Caco-2 (cell line): ENCODE results near the gene VKORC1L1. TPM values are rescaled to one million over a fixed set of nuclear protein-coding genes. Genes with fewer than 3 reads are reported as not detected.
A peak's percentile ranks its signal among the peaks of the same experiment; 100 is the strongest.
"Not testable (repeated sequence)": the region's sequence is repeated elsewhere in the genome, so short reads cannot be mapped to it uniquely, and the experiment has no call there.

ENCODE experiments used
- BruUV-seq: library from RNA; stranded (reverse); fragments of 400-500 nt; replicated peaks from 2 replicates; lab custom pipeline; 2021; lab: Mats Ljungman, UMichigan
- CTCF ChIA-PET: fragments of 300-600 bp; sonication (Branson Sonifier 250); formaldehyde crosslinking; loops from one replicate; lab custom pipeline; 2022; ENCODE audit warnings: antibody characterized with exemption; lab: Charles Lee
- POLR2A ChIA-PET: fragments of 300-600 bp; sonication (Branson Sonifier 250); formaldehyde crosslinking; loops from one replicate; lab custom pipeline; 2022; ENCODE audit warnings: antibody characterized with exemption; lab: Charles Lee
- DNase-seq, 2 experiments: peaks; one replicate each; pipeline versions ENCODE4 v3.0.0 to v3.0.0-alpha.2; 2020 to 2022
- H3K27me3 ChIP-seq: replicated peaks from 2 replicates; pipeline ENCODE4 v1.6.0; 2011; ENCODE audit warnings: low read length; ENCODE audit not compliant: control insufficient read depth, insufficient read depth
- H3K36me3 ChIP-seq: 2 replicates; pipeline ENCODE4 v1.5.1; 2011; ENCODE audit warnings: low read length; ENCODE audit not compliant: control insufficient read depth, insufficient read depth
- H3K4me1 ChIP-seq: fragments of 250-450 bp; sonication (Bioruptor Pico); 2 replicates; pipeline ENCODE4 v1.5.1; 2020; ENCODE audit warnings: mild to moderate bottlenecking
- H3K4me3 ChIP-seq: 2 replicates; pipeline ENCODE4 v1.5.1; 2011; ENCODE audit warnings: low read depth, mild to moderate bottlenecking, control low read depth, low read length
- H3K9me3 ChIP-seq: fragments of 250-450 bp; sonication (Bioruptor Pico); 2 replicates; pipeline ENCODE4 v1.5.1; 2020; ENCODE audit warnings: mild to moderate bottlenecking, moderate library complexity
- H3K27ac Mint-ChIP-seq: one replicate; pipeline ENCODE4 v1.8.0; 2022; ENCODE audit warnings: mixed read lengths; ENCODE audit not compliant: unreplicated experiment
- H3K27me3 Mint-ChIP-seq: one replicate; pipeline ENCODE4 v1.8.0; 2022; ENCODE audit warnings: mixed read lengths; ENCODE audit not compliant: insufficient read depth, unreplicated experiment
- H3K36me3 Mint-ChIP-seq: one replicate; pipeline ENCODE4 v1.8.0; 2022; ENCODE audit warnings: mild to moderate bottlenecking, mixed read lengths; ENCODE audit not compliant: insufficient read depth, unreplicated experiment
- H3K4me1 Mint-ChIP-seq: one replicate; pipeline ENCODE4 v1.8.0; 2022; ENCODE audit warnings: low read depth, mixed read lengths; ENCODE audit not compliant: unreplicated experiment
- H3K4me3 Mint-ChIP-seq: one replicate; pipeline ENCODE4 v1.8.0; 2022; ENCODE audit warnings: mild to moderate bottlenecking, moderate library complexity, mixed read lengths; ENCODE audit not compliant: unreplicated experiment
- H3K9me3 Mint-ChIP-seq: one replicate; pipeline ENCODE4 v1.8.0; 2022; ENCODE audit warnings: mixed read lengths; ENCODE audit not compliant: unreplicated experiment
- CTCF ChIP-seq, 2 experiments: fragments of 200-600 bp in 1 of 2; IDR thresholded peaks; 1 replicate in 1 of 2; 2 replicates in 1 of 2; pipeline versions ENCODE4 v1.5.1 to v1.8.0; 2011 to 2022; ENCODE audit warnings: antibody characterized with exemption in 1 of 2, control low read depth in 1 of 2, inconsistent platforms in 1 of 2, low read depth in 1 of 2, low read length in 1 of 2, mild to moderate bottlenecking in 1 of 2, moderate library complexity in 1 of 2; ENCODE audit not compliant: insufficient read depth in 1 of 2, severe bottlenecking in 1 of 2, unreplicated experiment in 1 of 2
- intact Hi-C: fragments of 100-400 bp; cut with micrococcal nuclease; formaldehyde crosslinking; loops from one replicate; pipeline ENCODE4 v1.10.0; 2022; ENCODE audit not compliant: unreplicated experiment
- total RNA-seq: library from RNA; stranded (reverse); gene quantifications from 2 replicates; pipeline ENCODE4 v1.2.3, GENCODE V29; 2022

VKORC1L1 gene
- total RNA-seq, 1 experiment from 2014 or later: 35.2 TPM

- POLR2A ChIA-PET: not testable (repeated sequence)
- H3K27ac Mint-ChIP-seq: peak overlapping the region; percentile 29
Measured at GRCh38 chr7:65837541-65837956, 35.3 kb upstream of the VKORC1L1 start.

GRCh38 chr7:65839846-65840245 lies 33.0 kb upstream of the VKORC1L1 start:
- Histone ChIP-seq H3K36me3 (no peaks in the 10 kb centered on the region), H3K4me1 (peaks cover 5% of the 10 kb centered on the region; the same call in 1 of the 2 replicates), H3K27me3 (no peaks in the 10 kb centered on the region), H3K9me3 (no peaks in the 10 kb centered on the region), H3K4me3 (no peak overlapping the region)
- H3K9me3 Mint-ChIP-seq: no peaks in the 10 kb centered on the region
- no peak for DNase-seq
- ChIA-PET POLR2A (no interaction called here), CTCF (interaction anchor here (0.9 kb wide), 1 partner anchor 118 kb away, joined by 3 read pairs; no protein-coding TSS in a partner anchor)
- H3K4me3 Mint-ChIP-seq: no peak overlapping the region
- intact Hi-C loops: no loop called here
- no peak for TF ChIP-seq CTCF (IDR thresholded peaks at IDR 0.05; ENCODE audit: insufficient read depth in 1 of 2, low read depth in 1 of 2, low read length in 1 of 2, severe bottlenecking in 1 of 2, unreplicated experiment in 1 of 2)
- BruUV-seq: no TSS peak
- no peaks in the 10 kb centered on the region for H3K4me1 Mint-ChIP-seq
- peaks cover 13% of the 10 kb centered on the region for H3K36me3 Mint-ChIP-seq
- no peaks in the 10 kb centered on the region for H3K27me3 Mint-ChIP-seq
- peak overlapping the region; percentile 63 for H3K27ac Mint-ChIP-seq

More at GRCh38 chr7:65837541-65837956, 35.3 kb upstream of the VKORC1L1 start:
- H3K27me3 Mint-ChIP-seq, H3K27me3 ChIP-seq, H3K4me3 ChIP-seq, H3K9me3 Mint-ChIP-seq, H3K9me3 ChIP-seq, H3K4me1 ChIP-seq, H3K36me3 ChIP-seq, intact Hi-C loops, BruUV-seq, H3K4me3 Mint-ChIP-seq, H3K4me1 Mint-ChIP-seq: not testable (repeated sequence)
- peak in 1 of 2 experiments; percentile 17 for DNase-seq
- peaks cover 13% of the 10 kb centered on the region for H3K36me3 Mint-ChIP-seq
- CTCF ChIA-PET: interaction anchor here (0.7 kb wide), 1 partner anchor 13 kb away, joined by 3 read pairs; no protein-coding TSS in a partner anchor

- no peaks in the 10 kb centered on the region for H3K9me3 ChIP-seq
- no peaks in the 10 kb centered on the region for H3K36me3 ChIP-seq
- Mint-ChIP-seq H3K9me3 (no peaks in the 10 kb centered on the region), H3K36me3 (peaks cover 13% of the 10 kb centered on the region), H3K27me3 (no peaks in the 10 kb centered on the region), H3K4me3 (no peak overlapping the region), H3K4me1 (no peaks in the 10 kb centered on the region), H3K27ac (peak overlapping the region; percentile 13)
- intact Hi-C loops: no loop called here
- ChIA-PET POLR2A (no interaction called here), CTCF (interaction anchor here (0.9 kb wide), 1 partner anchor 118 kb away, joined by 3 read pairs; no protein-coding TSS in a partner anchor)
- H3K4me3 ChIP-seq: no peak overlapping the region
- TF ChIP-seq CTCF (IDR thresholded peaks at IDR 0.05; ENCODE audit: insufficient read depth in 1 of 2, low read depth in 1 of 2, low read length in 1 of 2, severe bottlenecking in 1 of 2, unreplicated experiment in 1 of 2): no peak
- peaks cover 5% of the 10 kb centered on the region; the same call in 1 of the 2 replicates for H3K4me1 ChIP-seq
- no TSS peak for BruUV-seq
- DNase-seq: no peak
- H3K27me3 ChIP-seq: no peaks in the 10 kb centered on the region
Measured at GRCh38 chr7:65840446-65840845, 32.4 kb upstream of the VKORC1L1 start.

GRCh38 chr7:65843616-65844015 lies 29.3 kb upstream of the VKORC1L1 start:
- H3K9me3 ChIP-seq, H3K4me3 ChIP-seq, H3K27me3 ChIP-seq, H3K9me3 Mint-ChIP-seq, H3K36me3 ChIP-seq, BruUV-seq, H3K27ac Mint-ChIP-seq, H3K4me1 ChIP-seq, H3K27me3 Mint-ChIP-seq, POLR2A ChIA-PET, H3K4me3 Mint-ChIP-seq, H3K4me1 Mint-ChIP-seq, DNase-seq, intact Hi-C loops, H3K36me3 Mint-ChIP-seq, CTCF ChIA-PET: not testable (repeated sequence)
